Amniotic stem cell (primary cell): ENCODE measurements around the gene LYZL1.
"Not testable (repeated sequence)": the region's sequence is repeated elsewhere in the genome, so short reads cannot be mapped to it uniquely, and the experiment has no call there.

Experiments used
- DNase-seq: peaks from one replicate; lab custom pipeline; 2025; lab: John Stamatoyannopoulos, UW

Gene LYZL1

DNA sequence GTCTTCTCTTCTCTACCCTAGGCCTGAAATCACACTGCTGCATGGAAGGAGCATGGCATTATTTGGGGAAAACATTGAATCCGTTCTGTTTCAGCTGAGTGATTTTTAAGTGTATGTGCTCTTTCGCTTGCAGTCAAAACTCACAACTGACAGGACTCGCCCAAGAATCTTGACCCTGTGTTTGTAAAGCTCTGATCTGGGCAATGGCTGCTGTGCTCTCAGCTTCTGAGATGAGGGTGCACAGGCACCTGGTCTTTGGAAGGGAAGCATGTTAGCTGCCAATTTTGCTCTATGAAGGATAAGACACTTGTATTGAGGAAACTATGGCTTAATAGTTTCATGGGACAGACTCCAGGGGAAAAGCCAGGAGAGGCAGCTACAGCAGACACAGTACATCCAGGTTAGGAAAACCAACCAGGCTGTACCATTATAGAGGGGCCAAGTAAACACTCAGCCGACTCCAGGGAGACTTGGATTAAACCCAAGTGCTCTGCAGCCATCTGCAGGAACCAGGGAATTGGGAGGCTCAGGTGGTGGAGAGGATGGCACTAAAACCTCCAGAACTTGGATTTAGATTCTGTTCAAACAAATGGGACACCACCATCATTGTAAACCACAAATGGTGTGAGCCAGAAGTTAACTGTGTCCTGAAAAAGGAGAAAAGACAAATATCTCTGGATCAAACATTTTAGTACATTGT is 43.3 kb downstream of the LYZL1 start:
- DNase-seq, result no peak

DNA sequence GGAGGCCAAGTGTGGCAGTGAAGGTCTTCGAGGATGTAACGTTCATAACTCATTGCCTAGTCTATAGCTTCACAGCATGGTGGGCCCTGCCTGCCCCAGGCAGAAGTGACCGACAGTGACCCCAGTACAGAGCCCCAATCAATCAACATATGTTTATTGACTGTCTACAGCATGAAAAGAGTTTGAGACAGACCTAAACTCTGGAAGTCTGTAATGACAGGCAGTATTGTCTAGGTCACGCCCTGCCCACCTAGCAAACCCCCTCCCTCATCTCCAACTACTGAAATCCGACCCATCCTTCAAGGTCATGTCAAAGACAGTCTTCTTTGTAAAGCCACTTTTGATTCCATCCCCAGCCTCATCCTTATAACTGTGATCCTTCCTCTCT is 43.9 kb downstream of the LYZL1 start:
- no peak for DNase-seq

DNA sequence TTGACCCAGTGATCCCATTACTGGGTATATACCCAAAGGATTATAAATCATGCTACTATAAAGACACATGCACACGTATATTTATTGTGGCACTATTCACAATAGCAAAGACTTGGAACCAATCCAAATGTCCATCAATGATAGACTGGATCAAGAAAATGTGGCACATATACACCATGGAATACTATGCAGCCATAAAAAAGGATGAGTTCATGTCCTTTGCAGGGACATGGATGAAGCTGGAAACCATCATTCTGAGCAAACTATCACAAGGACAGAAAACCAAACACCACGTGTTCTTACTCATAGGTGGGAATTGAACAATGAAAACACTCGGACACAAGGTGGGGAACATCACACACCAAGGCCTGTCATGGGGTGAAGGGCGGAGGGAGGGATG is 48.7 kb downstream of the LYZL1 start:
- not testable (repeated sequence) for DNase-seq

DNA sequence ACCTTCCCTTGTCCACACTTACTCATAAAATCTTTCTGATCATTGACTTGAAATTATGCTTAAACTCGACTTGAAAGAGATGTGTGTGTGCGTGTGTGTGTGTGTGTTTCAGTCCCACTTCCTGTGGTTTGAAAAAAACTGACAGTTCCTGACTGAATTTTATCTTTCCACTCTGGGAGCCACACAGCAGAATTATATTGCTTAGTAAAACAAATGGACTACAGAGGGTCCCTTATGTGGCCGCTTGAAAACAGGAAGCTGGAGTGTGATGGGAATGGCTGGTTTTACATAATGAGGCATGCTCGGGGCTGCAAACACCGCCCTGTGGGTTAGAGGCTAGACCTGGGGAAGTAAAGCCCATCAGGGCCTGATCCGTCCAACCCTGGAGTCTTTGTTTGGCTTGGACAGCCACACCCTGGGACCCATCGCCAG is 54.8 kb downstream of the LYZL1 start:
- DNase-seq, result no peak

DNA sequence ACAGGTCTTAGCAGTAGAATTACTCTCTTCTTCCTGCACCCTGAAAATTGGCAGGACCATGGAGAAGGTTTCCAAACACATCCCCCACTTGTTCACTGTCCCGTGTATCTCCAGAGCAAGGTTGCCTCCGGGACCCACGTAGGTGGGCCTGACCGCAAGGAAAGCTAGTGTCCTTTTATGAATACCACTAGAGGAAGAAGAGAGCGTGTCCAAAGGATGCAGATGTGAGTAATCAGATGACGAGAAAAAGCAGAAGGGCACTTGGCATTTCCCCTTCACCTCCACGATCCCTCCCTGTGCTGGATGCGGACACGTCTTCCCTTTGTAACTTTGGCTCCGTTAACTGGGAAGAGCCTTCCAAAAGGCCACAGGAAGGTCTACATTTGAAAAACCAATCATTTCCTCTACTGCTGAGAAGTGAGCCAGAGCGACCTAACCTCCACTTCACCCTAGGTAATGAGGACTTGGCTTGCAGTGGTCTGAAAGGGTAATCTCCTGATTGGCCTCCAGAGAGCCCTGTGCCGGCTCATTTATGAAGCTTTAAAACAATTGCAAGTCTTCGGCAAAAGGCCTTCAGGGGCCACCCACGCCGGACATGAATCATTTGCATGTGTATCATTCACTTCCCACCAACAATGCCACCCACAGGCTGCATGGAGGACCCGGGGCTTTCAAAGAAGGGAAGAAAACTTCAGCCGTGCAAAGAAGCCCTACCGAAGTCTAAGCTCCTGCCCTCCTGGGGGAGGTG is 55.4 kb downstream of the LYZL1 start:
- peak; percentile 32 for DNase-seq

DNA sequence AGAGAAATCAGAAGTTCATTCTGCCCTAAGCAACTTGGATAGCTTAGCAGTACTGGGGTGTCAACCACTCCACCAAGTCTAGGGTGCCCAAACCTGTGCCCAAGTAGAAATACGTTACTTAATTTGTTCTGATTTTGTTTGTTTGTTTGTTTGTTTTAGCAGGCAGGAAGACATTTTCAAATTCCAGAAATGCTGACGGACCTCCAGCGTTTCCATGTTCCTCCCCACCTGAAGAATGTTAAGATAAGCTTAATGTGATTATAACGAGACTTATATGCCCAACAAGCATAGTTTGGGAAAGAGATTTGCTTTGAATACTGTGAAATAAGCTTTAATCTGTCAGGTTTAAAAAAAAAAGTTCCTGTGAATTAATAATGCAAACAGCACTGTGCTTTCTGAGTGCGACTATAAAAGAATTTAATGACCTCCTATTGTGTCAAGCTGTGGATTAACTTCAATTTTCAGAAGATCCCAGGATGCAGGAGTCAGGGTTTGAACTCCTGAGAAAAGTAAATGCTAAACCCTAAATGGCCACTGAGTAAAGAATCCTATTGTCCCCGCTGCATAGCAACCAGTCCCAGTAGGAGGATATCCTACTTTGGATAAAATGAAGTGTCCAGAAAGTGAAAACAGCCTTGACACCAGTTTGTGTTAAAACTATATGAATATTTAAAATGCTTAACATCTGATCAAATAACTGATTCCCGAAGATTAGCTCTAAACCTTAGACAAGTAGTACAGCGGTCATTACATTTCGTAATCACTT is 56.5 kb downstream of the LYZL1 start:
- DNase-seq, result no peak

DNA sequence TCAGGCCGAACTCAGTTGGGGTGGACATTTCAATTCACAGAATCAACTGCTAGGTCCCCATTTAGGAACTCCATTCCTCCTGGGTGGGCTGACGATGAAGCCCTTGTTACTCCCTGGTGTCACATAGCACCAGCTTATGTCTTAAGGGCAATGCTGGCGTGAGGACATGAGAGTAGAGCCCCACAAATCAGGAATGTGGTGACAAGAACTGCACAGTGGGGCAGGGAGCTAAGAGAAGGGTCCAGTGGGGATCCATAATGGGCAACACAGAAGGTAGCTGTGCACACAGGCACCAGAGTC is 57.0 kb downstream of the LYZL1 start:
- no peak for DNase-seq

DNA sequence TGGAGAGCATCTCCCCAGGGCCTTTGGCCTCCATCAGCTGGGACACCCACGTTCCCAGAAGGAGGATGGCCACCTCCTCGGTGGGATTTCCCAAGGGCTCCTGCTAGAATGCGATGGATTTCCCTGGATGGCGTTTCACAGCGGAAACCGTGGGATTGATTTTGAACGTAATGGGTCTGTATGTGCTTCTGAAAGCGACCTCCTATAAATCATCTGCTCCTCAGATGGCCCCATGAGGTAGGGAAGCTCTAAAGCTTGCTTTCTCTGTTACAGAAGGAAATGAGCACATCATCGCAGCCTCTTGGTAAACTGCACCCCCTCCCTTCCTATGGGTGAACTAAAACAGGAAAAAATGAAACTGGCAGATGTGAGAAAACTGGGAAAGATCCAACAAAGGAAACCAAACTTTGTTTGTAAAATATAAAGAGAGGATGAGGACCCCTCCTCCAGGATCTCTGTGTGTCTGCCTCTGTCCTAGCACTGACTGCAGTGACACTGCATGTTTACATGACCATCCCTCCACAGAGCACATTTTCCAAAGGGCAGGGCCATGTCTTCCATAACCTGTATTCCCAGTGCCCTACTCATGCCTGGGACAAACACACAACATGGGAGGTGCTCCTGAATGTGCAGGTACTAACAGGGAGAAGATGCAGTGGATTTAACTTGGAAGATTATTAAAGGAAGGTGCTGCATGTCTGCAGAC is 57.6 kb downstream of the LYZL1 start:
- DNase-seq, result no peak

DNA sequence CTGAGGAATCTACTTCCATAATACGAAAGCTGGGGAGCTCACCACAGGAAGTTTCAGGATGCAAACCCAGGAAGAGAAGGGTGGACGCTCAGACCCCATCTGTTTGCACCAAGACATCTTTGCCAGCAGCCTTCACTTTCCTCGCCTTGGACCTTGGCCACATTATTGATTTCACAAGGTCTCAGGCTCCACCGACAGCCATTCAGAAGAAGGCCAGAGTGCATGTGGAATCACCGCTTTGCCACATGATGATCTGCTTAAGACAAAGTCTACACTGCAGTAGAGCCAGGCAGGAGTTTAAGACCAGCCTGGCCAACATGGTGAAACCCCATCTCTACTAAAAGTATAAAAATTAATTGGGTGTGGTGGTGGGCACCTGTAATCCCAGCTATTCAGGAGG is 60.0 kb downstream of the LYZL1 start:
- no peak for DNase-seq

DNA sequence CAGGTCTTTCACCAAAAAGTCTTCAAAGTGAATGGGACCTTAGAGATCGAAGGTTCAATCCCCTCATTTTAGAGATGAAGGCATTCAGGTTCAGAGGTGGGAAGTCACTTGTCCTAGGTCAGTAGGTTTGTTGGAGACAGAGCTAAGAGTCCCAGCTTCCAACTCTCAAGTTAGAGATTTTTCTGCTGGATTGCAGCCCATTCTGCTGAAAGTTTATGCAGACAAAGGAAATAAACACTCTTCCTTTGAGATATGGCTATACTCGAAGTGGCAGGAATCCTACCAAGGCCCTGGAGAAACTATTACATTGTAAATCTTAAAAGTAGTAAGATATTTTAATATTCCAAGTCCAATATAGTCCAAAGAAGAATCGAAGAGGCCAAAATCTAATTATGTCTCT is 64.4 kb downstream of the LYZL1 start:
- no peak for DNase-seq

DNA sequence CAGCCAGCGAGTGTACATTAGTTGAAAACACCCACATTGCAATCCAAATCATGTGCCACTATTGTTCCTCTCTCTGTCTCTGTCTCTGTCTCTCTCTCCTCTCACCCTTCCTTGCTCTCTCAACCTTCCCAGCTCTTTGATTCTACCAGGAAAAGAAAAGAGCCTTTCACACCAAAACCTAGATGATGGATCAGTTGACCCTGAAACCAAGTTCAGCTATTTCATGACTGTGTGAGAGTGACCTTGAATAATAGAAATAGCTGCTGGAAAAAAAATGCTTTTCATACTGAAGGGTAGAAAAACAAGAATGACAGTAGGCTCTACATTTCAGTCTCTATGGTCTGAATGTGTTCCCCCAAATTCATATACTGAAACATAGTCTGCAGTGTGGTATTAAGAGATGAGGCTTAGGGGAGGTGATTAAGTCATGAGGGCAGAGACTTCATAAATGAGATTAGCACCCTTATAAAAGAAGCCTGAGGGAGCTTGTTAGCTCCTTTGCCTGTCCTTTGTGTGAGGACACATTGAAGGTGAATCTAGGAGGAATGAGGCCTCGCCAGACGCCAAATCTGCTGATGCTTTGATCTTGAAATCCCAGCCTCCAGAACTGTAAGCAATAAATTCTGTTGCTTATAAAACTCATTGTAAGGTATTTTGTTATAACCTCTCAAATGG is 65.2 kb downstream of the LYZL1 start:
- no peak for DNase-seq

DNA sequence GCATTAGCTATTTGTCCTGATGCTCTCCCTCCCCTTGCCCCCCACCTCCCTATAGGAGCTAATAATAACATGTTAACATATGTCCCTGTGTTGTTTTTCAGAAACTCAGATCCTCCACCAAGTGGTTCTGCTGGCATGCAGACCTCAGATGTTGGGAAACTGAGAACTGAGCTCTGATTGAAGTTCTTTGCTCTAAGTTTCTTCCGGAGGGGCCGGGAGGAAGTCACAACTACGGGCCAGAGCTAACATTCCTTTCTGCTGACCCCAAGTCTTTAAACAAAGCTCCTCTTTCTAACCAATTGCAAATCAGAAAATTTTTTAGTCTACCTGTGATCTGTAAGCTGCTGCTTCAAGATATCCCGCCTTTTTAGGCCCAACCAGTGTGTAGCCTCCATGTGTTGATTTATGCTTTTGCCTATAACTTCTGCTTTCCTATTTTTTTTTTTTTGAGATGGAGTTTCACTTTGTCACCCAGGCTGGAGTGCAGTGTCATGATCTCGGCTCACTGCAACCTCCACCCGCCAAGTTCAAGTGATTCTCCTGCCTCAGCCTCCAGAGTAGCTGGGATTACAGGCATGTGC is 66.6 kb downstream of the LYZL1 start:
- no peak for DNase-seq

DNA sequence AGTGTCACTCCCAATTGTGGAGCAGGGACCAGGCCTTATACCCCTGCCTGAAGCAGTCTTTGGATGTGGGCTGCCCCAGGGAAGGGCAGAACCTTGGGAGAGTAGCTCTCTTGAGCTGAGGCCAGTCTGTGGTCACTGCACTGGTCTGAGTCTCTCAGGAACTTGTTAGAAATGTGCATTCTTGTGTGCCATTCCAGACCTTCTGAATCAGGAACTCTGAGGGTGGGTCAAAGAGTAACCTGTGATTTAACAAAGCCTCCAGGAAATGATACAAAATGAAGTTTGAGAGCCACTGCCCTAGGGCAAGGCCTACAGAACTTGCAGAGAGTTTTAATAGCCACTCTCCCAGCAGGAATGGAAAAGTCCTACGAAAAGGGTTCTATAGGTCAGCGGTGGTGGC is 68.1 kb downstream of the LYZL1 start:
- no peak for DNase-seq

DNA sequence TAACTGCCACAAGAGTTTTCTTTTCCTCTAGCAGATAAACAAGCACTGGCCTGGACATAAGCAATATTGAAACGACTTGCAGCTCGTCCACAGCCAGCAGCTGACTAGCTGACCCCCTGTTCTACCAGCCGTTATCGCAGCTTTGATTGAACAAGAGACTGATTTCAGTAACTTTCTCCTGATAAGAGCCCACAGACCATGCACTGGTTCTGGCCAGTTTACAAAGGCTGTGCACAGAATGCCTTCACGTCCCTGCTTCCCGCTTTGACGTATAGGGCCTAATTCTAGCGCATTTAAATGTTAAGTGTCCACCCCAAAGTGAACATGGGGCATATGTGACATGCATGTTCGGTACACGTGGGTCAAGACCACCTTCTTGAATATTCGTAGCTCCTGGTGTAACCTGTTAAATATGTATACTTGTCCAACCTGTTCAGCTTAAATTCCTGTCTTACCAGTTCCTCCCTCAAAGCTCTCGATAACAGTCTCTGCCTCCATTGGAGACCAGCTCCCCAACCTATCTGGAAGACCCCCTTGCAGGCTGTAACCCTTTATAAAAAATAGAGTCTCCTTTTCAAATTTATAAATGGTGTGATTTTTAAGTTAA is 69.2 kb downstream of the LYZL1 start:
- no peak for DNase-seq

DNA sequence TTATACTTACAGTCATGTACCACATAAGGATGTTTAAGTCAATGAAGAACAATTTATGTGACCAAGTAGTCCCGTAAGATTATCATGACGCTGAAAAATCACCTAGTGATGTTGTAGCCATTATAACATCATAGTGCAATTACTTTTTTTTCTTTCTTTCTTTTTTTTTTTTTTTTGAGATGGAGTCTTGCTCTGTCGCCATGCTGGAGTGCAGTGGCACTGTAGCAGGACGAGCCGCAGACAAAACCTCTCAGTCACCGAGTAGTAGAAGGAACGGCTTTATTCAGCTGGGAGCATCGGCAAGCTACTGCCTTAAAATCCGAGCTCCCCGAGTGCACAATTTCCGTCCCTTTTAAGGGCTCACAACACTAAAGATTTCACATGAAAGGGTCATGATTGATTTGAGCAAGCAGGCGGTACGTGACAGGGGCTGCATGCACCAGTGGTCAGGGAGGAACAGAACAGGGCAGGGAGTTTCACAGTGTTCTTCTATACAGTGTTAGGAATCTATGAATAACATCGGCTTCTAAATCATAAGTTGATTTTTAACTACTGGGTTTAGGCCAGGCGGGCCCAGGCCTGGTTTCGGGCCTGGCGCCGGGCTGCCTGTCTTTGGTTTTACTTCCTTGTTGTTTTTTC is 71.5 kb downstream of the LYZL1 start:
- not testable (repeated sequence) for DNase-seq
